Measurements from ENCODE around the gene ERGIC3. TPM values are rescaled to one million over a fixed set of nuclear protein-coding genes. Genes with fewer than 3 reads are reported as not detected.

The ERGIC3 gene
- total and polyA plus RNA-seq, 10 of the 15 experiments (the other 5 are each of a cell fraction or from before 2014, with no cell fraction given) = 90.4 to 210 (median 139) TPM

DNA sequence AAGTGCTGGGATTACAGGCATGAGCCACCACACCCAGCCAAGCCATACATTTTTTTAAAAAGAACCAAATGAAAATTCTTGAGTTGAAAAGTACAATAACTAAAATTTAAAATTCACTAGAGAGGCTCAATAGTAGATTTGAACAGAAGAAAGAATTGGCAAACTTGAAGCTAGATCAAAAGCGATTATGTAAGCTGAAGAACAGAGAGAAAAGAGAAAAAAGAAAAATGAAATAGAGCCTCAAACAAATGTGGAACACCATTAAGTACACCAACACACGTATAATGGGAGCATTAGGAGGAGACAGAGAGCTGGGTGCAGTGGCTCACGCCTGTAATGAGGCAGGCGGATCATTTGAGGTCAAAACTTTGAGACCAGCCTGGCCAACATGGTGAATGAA is 31.0 kb downstream of the ERGIC3 start:
- Histone ChIP-seq H3K36me3 (ENCODE audit: control insufficient read depth in 2 of 2, insufficient read depth in 2 of 2, low read length in 1 of 2) (no peaks in the 10 kb centered on the region), H3K9ac (ENCODE audit: control insufficient read depth, insufficient read depth, low read length) (no peak overlapping the region), H3K27me3 (replicated peaks in 1 of 2; ENCODE audit: control insufficient read depth in 2 of 2, insufficient read depth in 2 of 2, low read length in 1 of 2) (no peaks in the 10 kb centered on the region), H2AFZ (ENCODE audit: control insufficient read depth, low read depth, low read length) (no peak overlapping the region), H3K4me1 (ENCODE audit: control insufficient read depth, insufficient read depth, low read length) (no peaks in the 10 kb centered on the region), H3K27ac (ENCODE audit: control insufficient read depth, insufficient read depth) (no peak overlapping the region), H3K4me3 (no peak overlapping the region), H3K4me2 (ENCODE audit: control insufficient read depth, insufficient read depth) (no peak overlapping the region), H3K79me2 (ENCODE audit: control insufficient read depth, insufficient read depth, low read length) (no peaks in the 10 kb centered on the region), H4K20me1 (ENCODE audit: control insufficient read depth, insufficient read depth) (no peaks in the 10 kb centered on the region), H3K9me3 (replicated peaks; ENCODE audit: control insufficient read depth, insufficient read depth, low read length) (peaks cover 2% of the 10 kb centered on the region; the same call in 1 of the 3 replicates)
- ATAC-seq = no peak
- SMC1A ChIA-PET (ENCODE audit: uncharacterized antibody, unreplicated experiment) = no interaction called here
- CTCF ChIA-PET = interaction anchor here (0.9 to 1.2 kb wide), 2 partner anchors 13 to 32 kb away, joined by 3 read pairs; no protein-coding TSS in a partner anchor
- 55% methylated on average over 4 of the region's 4 CpGs for WGBS (ENCODE audit: insufficient coverage, insufficient replicate concordance, low lambda C conversion rate, missing lambda C conversion rate)
- RAD21 ChIA-PET (ENCODE audit: unreplicated experiment) = no interaction called here
- in situ Hi-C loops (cut with MboI) (no loop called here), intact Hi-C loops (cut with micrococcal nuclease; ENCODE audit: unreplicated experiment) (no loop called here)
- no peak for FAIRE-seq
- TF ChIP-seq NFXL1 (IDR thresholded peaks at IDR 0.05; ENCODE audit: borderline replicate concordance) = no peak
- no peak for TF ChIP-seq TCF7 (IDR thresholded peaks at IDR 0.05; ENCODE audit: borderline replicate concordance)
- no peak for TF ChIP-seq ZNF24 (IDR thresholded peaks at IDR 0.05)
- TF ChIP-seq CHD4 (IDR thresholded peaks at IDR 0.05) = no peak
- TF ChIP-seq POLR2A (IDR thresholded peaks at IDR 0.05; ENCODE audit: low read depth, low read length) = no peak
- TF ChIP-seq FOXK2 (IDR thresholded peaks at IDR 0.05) = no peak
- TF ChIP-seq ESRRA (IDR thresholded peaks at IDR 0.05; ENCODE audit: low read length) = no peak
- no peak for TF ChIP-seq IKZF2 (IDR thresholded peaks at IDR 0.05)
- no peak for TF ChIP-seq CTCF (IDR thresholded peaks at IDR 0.05 in 2 of 3, conservative IDR thresholded peaks at IDR 0.05 in 1 of 3; ENCODE audit: control insufficient read depth in 2 of 3, extremely low read depth in 1 of 3, insufficient read depth in 1 of 3, low read depth in 3 of 3, low read length in 3 of 3)
- TF ChIP-seq MEF2A (IDR thresholded peaks at IDR 0.05; ENCODE audit: insufficient read depth, low read depth, low read length) = no peak
- TF ChIP-seq POLR2AphosphoS5 (IDR thresholded peaks at IDR 0.05; ENCODE audit: low read length) = no peak
- no peak for TF ChIP-seq POU2F2 (IDR thresholded peaks at IDR 0.05; ENCODE audit: borderline replicate concordance, low read depth, low read length)
- TF ChIP-seq YBX1 (IDR thresholded peaks at IDR 0.05) = no peak
- TF ChIP-seq KLF5 (IDR thresholded peaks at IDR 0.05; ENCODE audit: partially characterized antibody) = no peak
- TF ChIP-seq SUZ12 (IDR thresholded peaks at IDR 0.05; ENCODE audit: unreplicated experiment) = no peak
- POLR2A ChIA-PET = no interaction called here
- no TSS peak for BruUV-seq (replicated peaks)
- DNase-seq (ENCODE audit: low read depth, low spot score) = no peak

Data from GM12878 (cell line).